ENCODE measurements around the gene MLANA.

Gene MLANA

DNA sequence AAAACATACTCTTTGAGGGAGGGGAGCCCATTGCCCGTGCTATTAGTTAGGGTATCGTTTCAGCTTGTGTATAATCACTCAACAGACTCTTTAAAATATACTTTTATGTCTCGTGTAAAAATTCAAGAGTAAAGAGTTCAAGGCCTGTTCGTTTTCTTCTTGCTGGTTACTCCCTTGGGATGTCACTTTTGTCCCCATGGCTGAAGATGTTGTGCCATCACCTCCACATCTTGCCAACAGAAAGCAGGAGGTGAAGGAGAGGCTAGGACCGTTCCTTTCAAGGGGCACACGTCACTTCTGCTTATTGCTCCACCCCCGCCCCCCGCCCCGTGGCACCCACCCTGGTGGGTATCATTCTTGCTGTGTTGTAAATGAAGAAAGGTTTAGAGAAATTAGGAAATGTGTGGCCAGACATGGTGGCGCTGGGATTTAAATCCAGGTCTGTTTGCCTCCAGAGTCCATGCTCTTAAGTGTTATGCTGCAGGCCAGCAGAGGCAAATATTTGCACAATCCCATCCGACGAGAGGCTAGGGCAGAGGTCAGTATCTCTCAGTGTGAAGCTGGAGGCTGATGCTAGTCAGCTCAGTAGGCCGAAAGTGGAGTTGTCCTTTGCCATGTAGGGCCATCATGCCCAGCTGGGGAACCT, 3.0 kb downstream of the MLANA start:
- no peak for TF ChIP-seq CTCF (IDR thresholded peaks at IDR 0.05; ENCODE audit: insufficient read depth, low read length, missing control alignments)
- no peak for DNase-seq (ENCODE audit: low read depth, low spot score)
- POLR2A ChIA-PET: no interaction called here
- CTCF ChIA-PET: interaction anchor here (0.9 to 3.4 kb wide), 3 partner anchors 7 to 161 kb away, joined by 3 to 46 read pairs (median 8); no protein-coding TSS in a partner anchor
- no peak overlapping the region for H3K4me3 ChIP-seq (ENCODE audit: low read depth, low read length)

DNA sequence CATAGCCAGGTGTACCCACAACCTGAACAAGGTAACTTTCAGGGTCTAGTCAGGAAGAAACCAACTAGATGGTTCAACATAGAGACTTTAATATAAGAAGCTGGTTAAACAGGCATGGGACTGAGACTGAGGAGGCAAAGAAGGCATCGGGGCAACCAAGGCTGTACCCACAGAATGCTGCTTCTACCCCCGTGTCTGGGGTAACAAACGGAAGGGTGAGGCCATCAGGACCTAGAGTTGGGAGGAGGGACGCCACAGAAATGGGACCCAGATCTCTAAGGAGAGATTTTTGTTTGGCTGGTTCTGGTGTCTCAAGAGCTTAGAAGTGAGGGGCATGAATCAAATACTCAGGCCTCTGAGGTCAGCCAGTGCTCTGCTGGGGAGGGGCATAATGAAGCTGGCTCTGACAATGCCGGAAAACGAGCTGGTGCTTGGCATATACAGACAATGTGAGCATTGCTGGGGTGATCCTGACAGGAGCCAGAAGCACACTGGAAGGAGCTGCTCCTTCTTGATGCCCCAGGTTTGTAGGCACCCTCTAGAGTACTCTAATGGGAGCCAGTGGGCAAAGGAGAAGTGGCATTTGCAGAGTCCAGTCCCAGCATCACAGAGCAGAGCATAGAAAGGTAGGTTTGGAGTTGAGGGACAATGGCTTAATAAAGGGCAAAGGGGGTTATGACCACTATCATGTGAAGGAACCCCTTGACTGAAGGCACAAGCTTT, 3.7 kb downstream of the MLANA start:
- ChIA-PET POLR2A (no interaction called here), CTCF (interaction anchor here (0.6 to 3.4 kb wide), 4 partner anchors 8 to 160 kb away, joined by 3 to 46 read pairs (median 6); partner anchors contain the start of gene RANBP6)
- no peak for TF ChIP-seq CTCF (IDR thresholded peaks at IDR 0.05; ENCODE audit: insufficient read depth, low read length, missing control alignments)
- DNase-seq (ENCODE audit: low read depth, low spot score): no peak
- H3K4me3 ChIP-seq (ENCODE audit: low read depth, low read length): no peak overlapping the region

GRCh38 chr9:5895782-5896181, 5.1 kb downstream of the MLANA start:
- CTCF ChIA-PET: interaction anchor here (1.1 to 3.4 kb wide), 4 partner anchors 9 to 159 kb away, joined by 3 to 46 read pairs (median 7); no protein-coding TSS in a partner anchor
- H3K4me3 ChIP-seq (ENCODE audit: low read depth, low read length): no peak overlapping the region
- TF ChIP-seq CTCF (IDR thresholded peaks at IDR 0.05; ENCODE audit: insufficient read depth, low read length, missing control alignments): no peak
- POLR2A ChIA-PET: no interaction called here
- no peak for DNase-seq (ENCODE audit: low read depth, low spot score)

- no peak for DNase-seq (ENCODE audit: low read depth, low spot score)
- ChIA-PET POLR2A (no interaction called here), CTCF (interaction anchor here (1.1 to 3.4 kb wide), 4 partner anchors 10 to 158 kb away, joined by 3 to 46 read pairs (median 7); no protein-coding TSS in a partner anchor)
- H3K4me3 ChIP-seq (ENCODE audit: low read depth, low read length): no peak overlapping the region
- TF ChIP-seq CTCF (IDR thresholded peaks at IDR 0.05; ENCODE audit: insufficient read depth, low read length, missing control alignments): no peak
Measured at GRCh38 chr9:5896863-5897262, 6.2 kb downstream of the MLANA start.

DNA sequence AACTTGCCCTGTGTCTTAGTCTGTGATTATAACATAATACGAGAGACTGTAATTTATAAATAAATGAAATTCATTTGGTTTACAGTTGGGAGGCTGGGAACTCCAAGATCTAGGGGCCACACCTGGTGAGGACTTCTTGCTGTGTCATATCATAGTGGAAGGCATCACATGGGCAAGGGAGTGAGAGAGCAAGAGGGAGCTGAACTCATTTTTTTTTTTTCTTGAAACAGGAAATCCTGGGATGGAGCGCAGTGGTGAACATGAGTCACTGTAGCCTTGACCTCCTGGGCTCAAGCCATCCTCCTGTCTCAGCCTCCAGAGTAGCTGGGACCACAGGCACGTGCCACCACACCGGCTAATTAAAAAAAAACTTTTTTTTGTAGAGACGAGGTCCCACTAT, 7.2 kb downstream of the MLANA start:
- no peak overlapping the region for H3K4me3 ChIP-seq (ENCODE audit: low read depth, low read length)
- DNase-seq (ENCODE audit: low read depth, low spot score): no peak
- no peak for TF ChIP-seq CTCF (IDR thresholded peaks at IDR 0.05; ENCODE audit: insufficient read depth, low read length, missing control alignments)
- ChIA-PET POLR2A (no interaction called here), CTCF (interaction anchor here (0.6 to 7.4 kb wide), 2 partner anchors 12 to 1377 kb away, joined by 3 to 58 read pairs; no protein-coding TSS in a partner anchor)

- no peak overlapping the region for H3K4me3 ChIP-seq (ENCODE audit: low read depth, low read length)
- no peak for TF ChIP-seq CTCF (IDR thresholded peaks at IDR 0.05; ENCODE audit: insufficient read depth, low read length, missing control alignments)
- ChIA-PET POLR2A (no interaction called here), CTCF (interaction anchor here (0.9 to 7.4 kb wide), 2 partner anchors 13 to 68 kb away, joined by 3 to 58 read pairs; no protein-coding TSS in a partner anchor)
- no peak for DNase-seq (ENCODE audit: low read depth, low spot score)
Measured at GRCh38 chr9:5899292-5899691, 8.6 kb downstream of the MLANA start.

Data from AG04449 (cell line).